ENCODE data around the gene MAP7. TPM values are rescaled to one million over a fixed set of nuclear protein-coding genes. Genes with fewer than 3 reads are reported as not detected.

The MAP7 gene
- total and polyA plus RNA-seq, 2 donors (not counting 3 experiments of a cell fraction or from before 2014, with no cell fraction given): 0.07 to 0.42 TPM

GRCh38 chr6:136592930-136593673 lies 42.9 kb upstream of the MAP7 start:
- Histone ChIP-seq H3K4me3 (replicated peaks in 1 of 3; ENCODE audit: insufficient read depth in 1 of 3, low read depth in 1 of 3, low read length in 3 of 3) (no peak overlapping the region), H3K4me1 (ENCODE audit: control insufficient read depth, extremely low read depth, insufficient read depth, low read length) (peaks cover 20% of the 10 kb centered on the region), H3K79me2 (ENCODE audit: control insufficient read depth, insufficient read depth, low read length) (no peaks in the 10 kb centered on the region), H3K27me3 (ENCODE audit: control insufficient read depth in 2 of 2, insufficient read depth in 2 of 2, low read length in 2 of 2) (no peaks in the 10 kb centered on the region), H3K27ac (ENCODE audit: insufficient read depth, low read depth, low read length) (peak overlapping the region; percentile 88), H3K9me1 (replicated peaks; ENCODE audit: control insufficient read depth, extremely low read depth, insufficient read depth, low read length) (no peaks in the 10 kb centered on the region), H3K36me3 (ENCODE audit: control insufficient read depth in 2 of 2, extremely low read depth in 1 of 2, insufficient read depth in 2 of 2, low read length in 2 of 2) (peaks cover 0 to 2% of the 10 kb centered on the region in 2 experiments), H3K9me3 (replicated peaks; ENCODE audit: control insufficient read depth, insufficient read depth, low read length) (no peaks in the 10 kb centered on the region), H4K20me1 (replicated peaks; ENCODE audit: control insufficient read depth, extremely low read depth, insufficient read depth, low read length) (no peaks in the 10 kb centered on the region), H3K4me2 (ENCODE audit: insufficient read depth, low read length) (peak overlapping the region; percentile 66), H2AFZ (ENCODE audit: low read depth, low read length) (no peak overlapping the region), H3K9ac (replicated peaks; ENCODE audit: extremely low read depth, insufficient read depth, low read length) (peak overlapping the region; percentile 60)
- FAIRE-seq (peak; percentile 40), DNase-seq (ENCODE audit: low read depth, low spot score) (peak; percentile 69)
- ChIA-PET CTCF (interaction anchor here (0.9 to 2.2 kb wide), 13 partner anchors 9 to 199 kb away, joined by 3 to 32 read pairs (median 4); partner anchors contain the start of gene MAP3K5), POLR2A (interaction anchor here (1.2 kb wide), 1 partner anchor 17 kb away, joined by 5 read pairs; no protein-coding TSS in a partner anchor)
- intact Hi-C loops (cut with micrococcal nuclease): loop anchor here (1.0 kb wide), 1 partner anchor 10 kb away; no protein-coding TSS in a partner anchor
- dilution Hi-C loops (cut with MboI; ENCODE audit: extremely low pct_ligation_motif_present, low sequenced_read_pairs): no loop called here
- BruUV-seq (replicated peaks): no TSS peak
- TF ChIP-seq EZH2 (IDR thresholded peaks at IDR 0.05; ENCODE audit: borderline replicate concordance, low read depth, low read length, severe bottlenecking) (no peak), POLR2AphosphoS5 (IDR thresholded peaks at IDR 0.05; ENCODE audit: insufficient read depth, low read depth, low read length) (no peak), GATA2 (IDR thresholded peaks at IDR 0.05; ENCODE audit: insufficient read depth, insufficient read length, low read depth, low read length) (no peak), POLR2A (IDR thresholded peaks at IDR 0.05; ENCODE audit: low read depth, low read length) (no peak), MAX (IDR thresholded peaks at IDR 0.05; ENCODE audit: insufficient read depth, insufficient read length) (no peak), JUN (IDR thresholded peaks at IDR 0.05; ENCODE audit: borderline replicate concordance, insufficient read depth, insufficient read length, low read depth) (no peak), FOS (IDR thresholded peaks at IDR 0.05; ENCODE audit: borderline replicate concordance, insufficient read depth, low read length) (no peak), MYC (IDR thresholded peaks at IDR 0.05; ENCODE audit: low read depth, low read length) (no peak)
- TF ChIP-seq, protein P1, sequence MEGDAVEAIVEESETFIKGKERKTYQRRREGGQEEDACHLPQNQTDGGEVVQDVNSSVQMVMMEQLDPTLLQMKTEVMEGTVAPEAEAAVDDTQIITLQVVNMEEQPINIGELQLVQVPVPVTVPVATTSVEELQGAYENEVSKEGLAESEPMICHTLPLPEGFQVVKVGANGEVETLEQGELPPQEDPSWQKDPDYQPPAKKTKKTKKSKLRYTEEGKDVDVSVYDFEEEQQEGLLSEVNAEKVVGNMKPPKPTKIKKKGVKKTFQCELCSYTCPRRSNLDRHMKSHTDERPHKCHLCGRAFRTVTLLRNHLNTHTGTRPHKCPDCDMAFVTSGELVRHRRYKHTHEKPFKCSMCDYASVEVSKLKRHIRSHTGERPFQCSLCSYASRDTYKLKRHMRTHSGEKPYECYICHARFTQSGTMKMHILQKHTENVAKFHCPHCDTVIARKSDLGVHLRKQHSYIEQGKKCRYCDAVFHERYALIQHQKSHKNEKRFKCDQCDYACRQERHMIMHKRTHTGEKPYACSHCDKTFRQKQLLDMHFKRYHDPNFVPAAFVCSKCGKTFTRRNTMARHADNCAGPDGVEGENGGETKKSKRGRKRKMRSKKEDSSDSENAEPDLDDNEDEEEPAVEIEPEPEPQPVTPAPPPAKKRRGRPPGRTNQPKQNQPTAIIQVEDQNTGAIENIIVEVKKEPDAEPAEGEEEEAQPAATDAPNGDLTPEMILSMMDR (IDR thresholded peaks at IDR 0.05; ENCODE audit: extremely low read depth in 1 of 2, insufficient read depth in 1 of 2, low read depth in 1 of 2, low read length in 2 of 2): no peak
